Right ventricle myocardium superior (tissue), 1 donor: ENCODE results near the gene CHRDL1. TPM values are rescaled to one million over a fixed set of nuclear protein-coding genes. Genes with fewer than 3 reads are reported as not detected.
A peak's percentile ranks its signal among the peaks of the same experiment; 100 is the strongest.
"Not testable (repeated sequence)": the region's sequence is repeated elsewhere in the genome, so short reads cannot be mapped to it uniquely, and the experiment has no call there.

Experiments
- ATAC-seq: fragments of 200-7000 bp; cut with Tn5 transposase; one replicate; pipeline ENCODE4 v1.9.1; 2020; ENCODE audit warnings: mild to moderate bottlenecking; ENCODE audit not compliant: poor library complexity
- DNase-seq: peaks from one replicate; pipeline ENCODE4 v3.0.0-alpha.2; 2020
- intact Hi-C: fragments of 100-400 bp; cut with DNase I; formaldehyde crosslinking; loops from one replicate; pipeline ENCODE4 v1.11.2; 2022
- long read RNA-seq: library from polyadenylated mRNA; unstranded; transcript quantifications from one replicate; pipeline ENCODE4 v2.0.0, GENCODE V29; 2021
- total RNA-seq: library from RNA; stranded (reverse); fragmentation: NEBNext Ultra II Directional; extraction: Animal tissue kit (Norgen Biotek cat#: 25700); gene quantifications from one replicate; pipeline ENCODE4 v1.2.1, GENCODE V29; 2021
- donor health status: DM: no; HTN: yes; CAD: no; lungs with severe emphysema.

CHRDL1 gene
- total RNA-seq = 2.9 TPM
- long read RNA-seq, partial matches to known transcripts = 0 of 1 reads
- long read RNA-seq, other reads (novel, unspliced or antisense) = 0 of 1 reads

- peak; percentile 34 for ATAC-seq
- intact Hi-C loops = no loop called here
- DNase-seq = peak; percentile 49
These were observed at the start of gene CHRDL1 for GRCh38 chrX:110795645-110796406. CHRDL1 (minus strand) TSS chrX:110795817; CDS start chrX:110792181, 3,636 bp downstream.

GRCh38 chrX:110836982-110837381, 41.4 kb upstream of the CHRDL1 start:
- intact Hi-C loops = no loop called here
- no peak for ATAC-seq
- DNase-seq = no peak

- intact Hi-C loops = no loop called here
- DNase-seq = no peak
- no peak for ATAC-seq
These were observed 40.8 kb upstream of the CHRDL1 start for GRCh38 chrX:110836451-110836850.

GRCh38 chrX:110836001-110836400, 40.4 kb upstream of the CHRDL1 start:
- no peak for DNase-seq
- no peak for ATAC-seq
- intact Hi-C loops = no loop called here

- intact Hi-C loops = no loop called here
- DNase-seq (no peak), ATAC-seq (no peak)
These were observed 30.4 kb upstream of the CHRDL1 start for GRCh38 chrX:110825972-110826371.

- DNase-seq, ATAC-seq, intact Hi-C loops: not testable (repeated sequence)
These were observed 20.9 kb upstream of the CHRDL1 start for GRCh38 chrX:110816543-110816942.

- ATAC-seq (no peak), DNase-seq (no peak)
- intact Hi-C loops = no loop called here
These were observed 10.5 kb upstream of the CHRDL1 start for GRCh38 chrX:110806145-110806544.

- ATAC-seq (no peak), DNase-seq (no peak)
- intact Hi-C loops = no loop called here
These were observed 9.7 kb upstream of the CHRDL1 start for GRCh38 chrX:110805303-110805702.

GRCh38 chrX:110804446-110804845, 8.8 kb upstream of the CHRDL1 start:
- no peak for ATAC-seq
- intact Hi-C loops = no loop called here
- no peak for DNase-seq

- ATAC-seq = no peak
- no peak for DNase-seq
- intact Hi-C loops = no loop called here
These were observed 7.9 kb upstream of the CHRDL1 start for GRCh38 chrX:110803506-110803905.

GRCh38 chrX:110796407-110796697, 735 bp upstream of the CHRDL1 start:
- intact Hi-C loops = no loop called here
- DNase-seq (no peak), ATAC-seq (no peak)

GRCh38 chrX:110794601-110795000, 1.0 kb downstream of the CHRDL1 start:
- ATAC-seq = no peak
- no peak for DNase-seq
- intact Hi-C loops = no loop called here

- DNase-seq (no peak), ATAC-seq (no peak)
- intact Hi-C loops = no loop called here
These were observed 4.5 kb downstream of the CHRDL1 start for GRCh38 chrX:110791071-110791470.

GRCh38 chrX:110786486-110786885, 9.1 kb downstream of the CHRDL1 start:
- ATAC-seq = no peak
- intact Hi-C loops = no loop called here
- DNase-seq = no peak

- DNase-seq = no peak
- intact Hi-C loops = no loop called here
- no peak for ATAC-seq
These were observed 35.8 kb downstream of the CHRDL1 start for GRCh38 chrX:110759785-110760184.

GRCh38 chrX:110758781-110759422, 36.7 kb downstream of the CHRDL1 start:
- ATAC-seq = no peak
- intact Hi-C loops = no loop called here
- no peak for DNase-seq

GRCh38 chrX:110755611-110756010, 40.0 kb downstream of the CHRDL1 start:
- intact Hi-C loops = no loop called here
- ATAC-seq = no peak
- no peak for DNase-seq

GRCh38 chrX:110755061-110755460, 40.6 kb downstream of the CHRDL1 start:
- ATAC-seq (no peak), DNase-seq (no peak)
- intact Hi-C loops = no loop called here

- no peak for ATAC-seq
- intact Hi-C loops = no loop called here
These were observed 45.0 kb downstream of the CHRDL1 start for GRCh38 chrX:110750526-110751189.

GRCh38 chrX:110748256-110748806, 47.3 kb downstream of the CHRDL1 start:
- intact Hi-C loops = no loop called here
- no peak for DNase-seq
- no peak for ATAC-seq

More at GRCh38 chrX:110750526-110751189, 45.0 kb downstream of the CHRDL1 start:
- no peak for DNase-seq
